HCT116 (cell line): ENCODE data around the gene HERC2. TPM values are rescaled to one million over a fixed set of nuclear protein-coding genes. Genes with fewer than 3 reads are reported as not detected.
"Not testable (repeated sequence)": the region's sequence is repeated elsewhere in the genome, so short reads cannot be mapped to it uniquely, and the experiment has no call there.

Experiments used
- ATAC-seq: fragments of 200-7000 bp; cut with Tn5 transposase; 2 replicates; pipeline ENCODE4 v1.9.1; 2020; ENCODE audit warnings: mild to moderate bottlenecking, moderate library complexity
- BruUV-seq: library from RNA; stranded (reverse); fragments of 400-500 nt; replicated peaks from 2 replicates; lab custom pipeline; 2021; lab: Mats Ljungman, UMichigan
- CTCF ChIA-PET: fragments of 300-600 bp; sonication (Branson Sonifier 250); formaldehyde crosslinking; loops from one replicate; lab custom pipeline; 2021; ENCODE audit warnings: antibody characterized with exemption; lab: Charles Lee
- POLR2A ChIA-PET: fragments of 300-600, 350-600 bp; sonication (Branson Sonifier 250); formaldehyde crosslinking; loops from one replicate; lab custom pipeline; 2021; ENCODE audit warnings: antibody characterized with exemption; lab: Charles Lee
- RAD21 ChIA-PET, 2 experiments: fragments of 300-600 bp; sonication (Branson Sonifier 250); formaldehyde crosslinking; loops; one replicate each; lab custom pipeline; 2023; ENCODE audit warnings: low total read pairs in 2 of 2; ENCODE audit not compliant: uncharacterized antibody in 2 of 2, unreplicated experiment in 2 of 2, low non-redundant PET in 1 of 2; lab: Charles Lee
- DNase-seq: peaks from one replicate; pipeline ENCODE4 v3.0.0-alpha.2; 2010; ENCODE audit warnings: low read depth, low spot score
- H2AFZ ChIP-seq: fragments of 200-600 bp; shearing (Covaris generic), sonication (generic); 2 replicates; pipeline ENCODE4 v1.6.1; 2017; ENCODE audit warnings: low read depth, mixed run types, mixed read lengths, antibody characterized with exemption, low read length; ENCODE audit not compliant: poor library complexity, severe bottlenecking
- H3K27ac ChIP-seq: 2 replicates; pipeline ENCODE4 v1.5.1; 2012; ENCODE audit warnings: low read depth, low read length
- H3K27me3 ChIP-seq: fragments of 200-600 bp; sonication (generic); 2 replicates; pipeline ENCODE4 v1.6.1; 2016; ENCODE audit warnings: mixed run types, low read length, mixed read lengths; ENCODE audit not compliant: insufficient read depth
- H3K36me3 ChIP-seq, 2 experiments: fragments of 200-500 bp in 1 of 2; fragments of 200-600 bp in 1 of 2; sonication (Bioruptor generic) in 1 of 2; sonication (generic) in 1 of 2; 2 replicates each; pipeline versions ENCODE4 v1.5.1 to v1.6.1; 2014 to 2016; ENCODE audit warnings: low read length in 2 of 2, inconsistent platforms in 1 of 2, mixed read lengths in 1 of 2, mixed run types in 1 of 2; ENCODE audit not compliant: insufficient read depth in 2 of 2, control insufficient read depth in 1 of 2
- H3K4me1 ChIP-seq, 2 experiments: fragments of 200-600 bp in 1 of 2; sonication (generic) in 1 of 2; 2 replicates each; pipeline versions ENCODE4 v1.5.1 to v1.6.1; 2012 to 2017; ENCODE audit warnings: low read length in 2 of 2, inconsistent platforms in 1 of 2, mild to moderate bottlenecking in 1 of 2, mixed read lengths in 1 of 2, mixed run types in 1 of 2, moderate library complexity in 1 of 2; ENCODE audit not compliant: insufficient read depth in 2 of 2, control insufficient read depth in 1 of 2
- H3K4me2 ChIP-seq: fragments of 200-600 bp; sonication (generic); 2 replicates; pipeline ENCODE4 v1.6.1; 2017; ENCODE audit warnings: mixed run types, low read length, mixed read lengths
- H3K4me3 ChIP-seq, 2 experiments: fragments of 200-600 bp in 1 of 2; sonication (generic) in 1 of 2; replicated peaks in 1 of 2; 2 replicates each; pipeline ENCODE4 v1.5.1; 2011 to 2016; ENCODE audit warnings: low read length in 2 of 2, control low read depth in 1 of 2, low read depth in 1 of 2, mild to moderate bottlenecking in 1 of 2, mixed read lengths in 1 of 2, mixed run types in 1 of 2
- H3K79me2 ChIP-seq: fragments of 200-600 bp; sonication (generic); 2 replicates; pipeline ENCODE4 v1.6.1; 2017; ENCODE audit warnings: mild to moderate bottlenecking, mixed run types, low read length, moderate library complexity, mixed read lengths; ENCODE audit not compliant: insufficient read depth
- H3K9ac ChIP-seq: fragments of 200-600 bp; sonication (generic); 2 replicates; pipeline ENCODE4 v1.6.1; 2016; ENCODE audit warnings: low read length, mixed read lengths
- H3K9me2 ChIP-seq: fragments of 200-600 bp; sonication (generic), shearing (Covaris generic); 2 replicates; pipeline ENCODE4 v1.6.1; 2017; ENCODE audit warnings: mixed run types, mild to moderate bottlenecking, moderate library complexity; ENCODE audit not compliant: insufficient read depth
- H3K9me3 ChIP-seq, 2 experiments: fragments of 200-500 bp in 1 of 2; fragments of 200-600 bp in 1 of 2; sonication (Bioruptor generic) in 1 of 2; sonication (generic) in 1 of 2; 2 replicates each; pipeline ENCODE4 v1.6.1; 2014 to 2017; ENCODE audit warnings: low read length in 2 of 2, mixed read lengths in 2 of 2, inconsistent platforms in 1 of 2, low read depth in 1 of 2, mild to moderate bottlenecking in 1 of 2, mixed run types in 1 of 2, moderate library complexity in 1 of 2; ENCODE audit not compliant: control insufficient read depth in 1 of 2, insufficient read depth in 1 of 2
- H4K20me1 ChIP-seq: fragments of 200-600 bp; sonication (generic), shearing (Covaris generic); 2 replicates; pipeline ENCODE4 v1.6.1; 2017; ENCODE audit warnings: mixed run types, mild to moderate bottlenecking, moderate library complexity; ENCODE audit not compliant: insufficient read depth
- EZH2 ChIP-seq: fragments of 200-600 bp; sonication (generic); IDR thresholded peaks from 2 replicates; pipeline ENCODE4 v1.6.1; 2017; ENCODE audit warnings: antibody characterized with exemption, mixed run types
- SIN3A ChIP-seq: IDR thresholded peaks from 2 replicates; pipeline ENCODE4 v1.6.1; 2012; ENCODE audit warnings: low read depth
- intact Hi-C: fragments of 100-400 bp; cut with micrococcal nuclease; formaldehyde crosslinking; loops from 2 replicates; pipeline ENCODE4 v1.10.0; 2022
- total RNA-seq: library from RNA; stranded (reverse); gene quantifications from one replicate; pipeline ENCODE4 v1.2.1, GENCODE V29; 2021; ENCODE audit not compliant: unreplicated experiment
- TF ChIP-seq, protein P1 (sequence below): IDR thresholded peaks from 2 replicates; pipeline ENCODE4 v1.6.1; 2012; ENCODE audit warnings: low read depth

The HERC2 gene
- total RNA-seq, 1 experiment from 2014 or later: 55.5 TPM

DNA sequence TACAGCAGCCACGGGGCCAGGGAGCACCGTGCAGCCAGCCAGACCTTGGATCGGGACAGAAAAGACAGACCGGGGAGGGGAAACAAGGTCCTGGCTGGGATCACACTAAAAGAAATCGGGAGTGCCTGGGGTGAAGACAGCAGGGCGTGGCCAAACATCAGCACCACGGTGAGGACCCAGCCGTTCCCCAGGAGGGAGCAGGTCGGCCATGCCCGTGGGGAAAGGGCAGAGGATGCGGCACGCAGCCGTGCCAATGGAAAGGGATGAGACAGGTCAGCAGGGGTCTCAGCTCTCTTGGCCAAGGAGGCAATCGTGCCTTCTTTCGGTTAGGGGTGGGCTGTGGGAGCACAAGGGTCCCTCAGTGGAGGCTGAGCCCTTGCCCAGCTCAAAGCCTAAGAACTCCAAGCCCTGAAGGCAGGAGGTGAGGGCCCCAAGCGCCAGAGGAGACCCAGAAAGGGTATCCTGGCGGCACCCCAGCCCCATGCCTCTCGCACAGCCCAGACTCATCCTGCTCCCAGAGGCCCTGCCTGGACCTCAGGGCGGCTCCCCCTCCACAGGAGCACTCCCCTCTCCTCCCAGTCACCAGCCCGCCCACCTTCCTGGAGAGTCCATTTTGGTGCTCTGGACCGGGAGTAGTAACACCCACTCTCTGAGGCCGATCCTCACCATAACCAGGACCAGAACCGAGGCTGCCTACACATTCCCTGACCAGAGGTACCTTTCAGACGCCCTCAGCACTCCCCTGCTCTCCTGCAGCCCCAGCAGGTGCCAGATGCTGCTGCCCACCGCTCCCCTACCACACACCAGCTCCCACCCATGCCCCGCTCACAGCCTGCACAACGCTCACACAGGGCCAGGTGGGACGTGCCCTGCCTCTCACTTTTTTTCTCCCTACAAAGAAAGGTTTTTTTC lies 199.7 kb downstream of the HERC2 start:
- Histone ChIP-seq H3K9me2 (no peaks in the 10 kb centered on the region), H3K9me3 (no peaks in the 10 kb centered on the region), H4K20me1 (no peaks in the 10 kb centered on the region), H3K9ac (no peak overlapping the region), H3K36me3 (peaks cover 12 to 17% of the 10 kb centered on the region in 2 experiments; a peak in 3 of 4 replicates), H3K27me3 (no peaks in the 10 kb centered on the region), H3K4me1 (no peaks in the 10 kb centered on the region), H2AFZ (no peak overlapping the region), H3K4me2 (no peak overlapping the region), H3K79me2 (no peaks in the 10 kb centered on the region), H3K27ac (no peak overlapping the region), H3K4me3 (no peak overlapping the region)
- TF ChIP-seq SIN3A: no peak
- TF ChIP-seq, protein P1, sequence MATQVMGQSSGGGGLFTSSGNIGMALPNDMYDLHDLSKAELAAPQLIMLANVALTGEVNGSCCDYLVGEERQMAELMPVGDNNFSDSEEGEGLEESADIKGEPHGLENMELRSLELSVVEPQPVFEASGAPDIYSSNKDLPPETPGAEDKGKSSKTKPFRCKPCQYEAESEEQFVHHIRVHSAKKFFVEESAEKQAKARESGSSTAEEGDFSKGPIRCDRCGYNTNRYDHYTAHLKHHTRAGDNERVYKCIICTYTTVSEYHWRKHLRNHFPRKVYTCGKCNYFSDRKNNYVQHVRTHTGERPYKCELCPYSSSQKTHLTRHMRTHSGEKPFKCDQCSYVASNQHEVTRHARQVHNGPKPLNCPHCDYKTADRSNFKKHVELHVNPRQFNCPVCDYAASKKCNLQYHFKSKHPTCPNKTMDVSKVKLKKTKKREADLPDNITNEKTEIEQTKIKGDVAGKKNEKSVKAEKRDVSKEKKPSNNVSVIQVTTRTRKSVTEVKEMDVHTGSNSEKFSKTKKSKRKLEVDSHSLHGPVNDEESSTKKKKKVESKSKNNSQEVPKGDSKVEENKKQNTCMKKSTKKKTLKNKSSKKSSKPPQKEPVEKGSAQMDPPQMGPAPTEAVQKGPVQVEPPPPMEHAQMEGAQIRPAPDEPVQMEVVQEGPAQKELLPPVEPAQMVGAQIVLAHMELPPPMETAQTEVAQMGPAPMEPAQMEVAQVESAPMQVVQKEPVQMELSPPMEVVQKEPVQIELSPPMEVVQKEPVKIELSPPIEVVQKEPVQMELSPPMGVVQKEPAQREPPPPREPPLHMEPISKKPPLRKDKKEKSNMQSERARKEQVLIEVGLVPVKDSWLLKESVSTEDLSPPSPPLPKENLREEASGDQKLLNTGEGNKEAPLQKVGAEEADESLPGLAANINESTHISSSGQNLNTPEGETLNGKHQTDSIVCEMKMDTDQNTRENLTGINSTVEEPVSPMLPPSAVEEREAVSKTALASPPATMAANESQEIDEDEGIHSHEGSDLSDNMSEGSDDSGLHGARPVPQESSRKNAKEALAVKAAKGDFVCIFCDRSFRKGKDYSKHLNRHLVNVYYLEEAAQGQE: no peak
- no peak for TF ChIP-seq EZH2
- intact Hi-C loops: loop anchor here (10.0 kb wide), 1 partner anchor 853 kb away; no protein-coding TSS in a partner anchor
- no TSS peak for BruUV-seq
- ChIA-PET CTCF (no interaction called here), RAD21 (no interaction called here), POLR2A (no interaction called here)
- ATAC-seq (no peak), DNase-seq (no peak)

DNA sequence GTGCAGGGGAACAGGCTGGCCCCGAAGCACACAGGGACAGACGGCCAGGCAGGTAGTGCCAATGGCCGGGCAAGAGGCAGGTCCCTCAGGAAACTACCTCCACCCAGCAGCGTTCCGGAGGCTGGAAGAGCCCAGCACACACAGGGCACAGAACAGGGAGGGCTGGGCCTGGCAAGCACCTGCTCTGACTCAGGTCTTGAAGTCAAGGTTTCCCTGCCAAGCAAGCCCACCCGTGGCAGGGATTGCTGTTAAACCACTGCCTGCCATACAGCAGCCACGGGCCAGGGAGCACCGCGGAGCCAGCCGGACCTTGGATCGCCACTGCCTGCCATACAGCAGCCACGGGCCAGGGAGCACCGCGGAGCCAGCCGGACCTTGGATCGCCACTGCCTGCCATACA lies 200.4 kb downstream of the HERC2 start:
- H4K20me1 ChIP-seq, H3K4me1 ChIP-seq, H3K27me3 ChIP-seq, H3K9ac ChIP-seq, H3K4me3 ChIP-seq, DNase-seq, H3K4me2 ChIP-seq, H2AFZ ChIP-seq, H3K79me2 ChIP-seq, H3K9me2 ChIP-seq, H3K9me3 ChIP-seq, H3K27ac ChIP-seq, ATAC-seq, RAD21 ChIA-PET, CTCF ChIA-PET, POLR2A ChIA-PET, BruUV-seq: not testable (repeated sequence)
- intact Hi-C loops: loop anchor here (10.0 kb wide), 1 partner anchor 853 kb away; no protein-coding TSS in a partner anchor
- H3K36me3 ChIP-seq: peaks cover 12 to 17% of the 10 kb centered on the region in 2 experiments; a peak in 3 of 4 replicates
